Fibroblast of skin of left quadriceps (primary cell): Measurements from ENCODE around the gene CD300E.
"Not testable (repeated sequence)": the region's sequence is repeated elsewhere in the genome, so short reads cannot be mapped to it uniquely, and the experiment has no call there.

Source experiments
- DNase-seq, 2 experiments: peaks; one replicate each; pipeline ENCODE4 v3.0.0-alpha.2; 2013; ENCODE audit warnings: low read depth in 2 of 2

CD300E gene

DNA sequence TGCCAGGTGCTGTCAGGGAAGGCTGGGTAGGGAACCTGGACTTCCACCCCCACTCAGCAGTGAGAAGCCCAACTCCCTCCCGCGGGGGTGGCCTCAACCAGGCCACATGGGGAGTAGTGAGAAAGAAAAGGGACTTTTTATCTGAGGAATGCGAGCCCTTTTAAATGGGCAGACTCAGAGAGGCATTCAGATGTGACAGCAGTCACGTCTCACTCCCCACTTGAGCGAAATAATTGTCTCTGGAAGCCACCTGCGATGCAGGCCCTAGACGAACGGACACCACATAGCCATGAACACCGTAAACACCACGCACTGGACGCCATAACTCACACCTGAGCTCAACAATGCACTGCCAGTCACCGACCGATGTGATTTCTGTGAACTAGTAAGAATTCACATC is 11.9 kb upstream of the CD300E start:
- DNase-seq, result no peak

- no peak for DNase-seq
Observed at GRCh38 chr17:74633326-74633725, 9.8 kb upstream of the CD300E start.

DNA sequence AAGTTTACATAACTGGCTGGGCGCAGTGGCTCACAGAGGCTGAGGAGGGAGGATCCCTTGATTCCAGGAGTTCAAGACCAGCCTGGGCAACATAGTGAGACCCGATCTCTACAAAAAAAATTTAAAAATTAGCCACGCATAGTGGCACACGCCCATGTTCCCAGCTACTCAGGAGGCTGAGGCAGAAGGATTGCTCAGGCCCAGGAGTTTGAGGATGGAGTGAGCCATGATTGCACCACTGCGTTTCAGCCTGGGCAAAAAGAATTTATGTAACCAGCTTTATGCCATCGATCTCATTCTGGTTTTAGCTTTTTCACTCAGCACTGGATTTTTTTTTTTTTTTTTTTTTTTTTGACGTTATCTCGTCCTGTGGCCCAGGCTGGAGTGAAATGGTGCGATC is 9.1 kb upstream of the CD300E start:
- DNase-seq, result no peak

GRCh38 chr17:74631468-74632450 is 8.2 kb upstream of the CD300E start:
- peak; percentile 22 to 27 for DNase-seq

DNA sequence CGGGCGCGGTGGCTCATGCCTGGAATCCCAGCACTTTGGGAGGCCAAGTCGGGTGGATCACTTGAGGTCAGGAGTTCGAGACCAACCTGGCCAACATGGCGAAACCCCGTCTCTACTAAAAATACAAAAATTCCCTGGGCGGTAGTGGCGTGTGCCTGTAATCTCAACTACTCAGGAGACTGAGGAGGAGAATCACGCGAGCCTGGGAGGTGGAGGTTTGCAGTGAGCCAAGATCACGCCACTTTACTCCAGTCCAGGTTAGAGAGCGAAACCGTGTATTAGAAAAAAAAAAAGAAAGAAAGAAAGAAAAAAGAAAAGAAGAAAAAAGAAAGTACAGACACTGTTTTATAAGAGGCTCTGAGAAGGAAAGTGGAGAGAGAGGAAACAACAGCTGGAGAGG is 6.7 kb upstream of the CD300E start:
- DNase-seq, result not testable (repeated sequence)

GRCh38 chr17:74625661-74626060 is 2.1 kb upstream of the CD300E start:
- DNase-seq, result no peak

- DNase-seq, result no peak
Observed at GRCh38 chr17:74624131-74624530, 593 bp upstream of the CD300E start.

DNA sequence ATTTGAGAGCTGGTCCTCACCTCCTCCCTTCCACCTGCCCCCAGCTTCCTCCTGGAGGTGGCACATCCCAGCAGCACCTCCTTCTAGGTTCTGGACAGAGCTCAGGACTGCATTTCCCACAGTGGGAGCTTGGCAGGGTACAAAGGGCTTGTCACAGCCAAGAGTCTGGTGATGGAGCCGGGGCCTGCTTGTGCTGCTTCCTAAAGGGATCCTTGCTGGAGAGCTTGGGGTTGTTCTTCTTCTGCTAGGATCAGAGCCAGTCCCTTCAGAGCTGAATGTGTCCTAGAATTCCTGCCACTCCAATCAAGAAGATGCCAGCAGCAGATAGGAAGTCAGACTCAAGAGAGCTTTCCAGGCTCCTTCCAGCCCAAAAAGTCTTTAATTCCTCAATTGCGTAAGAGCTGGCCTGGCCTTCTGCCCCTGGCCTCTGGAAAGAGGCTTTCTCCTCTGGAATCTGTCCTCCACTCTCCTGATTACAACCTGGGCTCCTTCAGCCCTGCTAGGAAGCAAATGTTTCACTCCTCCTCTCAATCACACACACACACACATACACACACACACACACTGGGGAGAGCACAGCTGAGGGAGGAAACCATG is 4.4 kb downstream of the CD300E start:
- no peak for DNase-seq

DNA sequence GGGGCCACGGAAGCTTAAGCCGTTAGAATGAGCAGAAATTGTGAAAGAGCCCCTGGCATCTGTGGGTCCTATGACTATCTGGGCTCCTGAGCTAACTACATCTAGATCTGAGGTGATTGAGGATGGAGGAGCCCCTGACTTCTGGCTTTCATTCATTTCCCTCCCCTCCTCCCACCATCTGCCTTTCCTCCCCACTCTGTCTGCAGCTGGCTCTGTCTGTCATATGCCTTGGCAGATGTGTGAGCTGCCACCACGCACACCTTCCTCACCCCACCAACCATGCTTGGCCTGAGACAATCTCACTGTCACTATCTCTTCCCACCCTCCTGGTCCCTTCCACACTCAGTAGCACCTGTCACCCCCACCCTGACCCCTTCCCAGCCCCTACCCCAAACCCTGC is 5.1 kb downstream of the CD300E start:
- DNase-seq, result no peak

- DNase-seq, result no peak
Observed at GRCh38 chr17:74616696-74617095, 6.8 kb downstream of the CD300E start.

- no peak for DNase-seq
Observed at GRCh38 chr17:74612046-74612445, 11.5 kb downstream of the CD300E start.

GRCh38 chr17:74610108-74610507 is 13.4 kb downstream of the CD300E start:
- no peak for DNase-seq

DNA sequence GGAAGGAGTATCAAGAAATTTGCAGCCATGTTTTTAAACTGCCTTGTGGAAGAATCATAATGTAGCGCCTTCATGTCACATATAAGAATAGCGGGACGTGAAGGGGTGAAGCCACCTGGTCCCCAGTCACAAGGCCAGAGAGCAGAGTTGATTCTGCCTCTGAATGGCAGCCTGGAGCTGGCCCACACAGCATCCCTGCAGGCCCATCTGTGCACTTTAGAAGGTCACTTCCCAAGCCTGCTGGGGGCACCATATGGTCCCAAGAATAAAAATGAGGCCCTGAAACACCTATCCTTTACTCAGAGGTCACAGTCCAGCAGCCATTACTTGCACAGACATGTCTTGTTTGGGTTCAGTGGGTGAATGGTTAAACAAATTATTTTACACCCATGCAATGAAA is 15.0 kb downstream of the CD300E start:
- DNase-seq, result no peak

DNA sequence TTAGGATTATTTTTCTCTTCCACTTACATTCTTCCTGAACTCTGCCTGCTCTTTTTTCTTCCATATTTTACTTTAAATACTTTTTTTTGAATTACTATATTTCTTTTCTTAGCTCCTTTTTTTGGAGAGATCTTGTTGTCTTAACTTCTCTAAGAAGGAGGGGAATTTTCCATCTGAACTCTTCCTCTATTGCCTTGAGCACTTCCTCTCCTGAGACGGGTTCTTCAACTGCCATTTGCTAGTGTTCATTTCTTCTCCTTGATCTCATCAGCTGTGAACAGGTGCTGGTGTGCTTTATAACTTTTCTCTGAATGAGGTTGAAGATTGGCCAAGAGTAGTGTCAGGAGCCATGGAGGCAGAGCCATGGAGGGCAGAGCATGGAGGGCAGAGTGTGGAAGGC is 16.3 kb downstream of the CD300E start:
- DNase-seq, result no peak

DNA sequence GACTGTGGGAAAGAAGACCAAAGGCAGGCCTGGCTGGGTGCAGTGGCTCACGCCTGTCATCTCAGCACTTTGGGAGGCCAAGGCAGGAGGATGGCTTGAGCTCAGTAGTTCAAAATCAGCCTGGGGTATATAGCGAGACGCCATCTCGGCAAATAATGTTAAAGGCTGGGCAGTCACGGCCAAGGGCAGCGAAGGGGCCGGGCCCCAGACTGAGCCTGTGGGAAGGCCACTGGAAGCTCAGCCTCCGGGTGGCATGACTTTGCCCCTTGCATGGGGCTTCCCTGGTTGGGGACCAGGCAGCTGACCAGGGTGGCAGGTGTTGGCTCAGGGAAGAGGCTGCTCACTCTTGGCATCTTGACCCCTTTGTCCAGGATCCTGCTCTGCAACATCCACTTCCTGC is 17.5 kb downstream of the CD300E start:
- DNase-seq, result no peak

DNA sequence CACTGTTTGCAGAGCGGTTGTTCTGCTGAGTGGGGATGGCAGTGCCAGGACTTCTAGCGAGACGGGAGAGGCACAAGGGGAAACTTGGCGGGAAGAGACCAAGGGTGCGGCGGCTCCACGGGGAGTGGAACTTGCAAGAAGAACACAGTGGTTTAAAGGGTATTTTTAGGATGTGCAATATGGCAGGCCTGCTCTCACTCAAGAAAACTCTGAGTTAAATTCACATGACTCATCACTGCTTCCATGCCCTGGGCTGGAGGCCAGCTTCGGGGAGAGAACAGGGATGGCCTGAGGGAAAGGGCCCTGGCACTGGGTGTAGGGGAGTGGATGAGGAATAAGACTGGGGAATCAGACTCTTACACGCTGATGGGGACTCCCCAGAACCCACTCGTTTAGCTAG is 18.2 kb downstream of the CD300E start:
- peak; percentile 6 to 9 for DNase-seq

- no peak for DNase-seq
Observed at GRCh38 chr17:74604761-74605160, 18.8 kb downstream of the CD300E start.

DNA sequence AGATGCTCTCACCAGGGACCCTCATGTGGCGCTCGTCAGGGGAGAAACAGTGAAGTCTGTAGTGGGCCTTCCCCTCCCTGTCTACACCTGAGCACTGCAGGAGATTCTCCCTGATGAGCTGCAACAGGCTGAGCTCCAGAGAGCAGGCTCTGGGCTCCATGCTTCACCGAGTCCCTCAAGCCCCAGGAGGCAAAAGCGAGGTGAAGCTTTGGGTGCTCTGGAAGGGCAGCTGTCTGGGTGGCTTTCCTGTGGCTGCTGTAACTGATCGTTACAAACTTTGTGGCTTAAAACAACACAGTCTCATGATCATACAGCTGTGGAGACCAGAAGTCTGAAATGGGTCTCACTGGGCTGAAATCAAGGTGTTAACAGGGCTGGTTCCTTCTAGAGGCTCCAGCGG is 19.3 kb downstream of the CD300E start:
- no peak for DNase-seq

DNA sequence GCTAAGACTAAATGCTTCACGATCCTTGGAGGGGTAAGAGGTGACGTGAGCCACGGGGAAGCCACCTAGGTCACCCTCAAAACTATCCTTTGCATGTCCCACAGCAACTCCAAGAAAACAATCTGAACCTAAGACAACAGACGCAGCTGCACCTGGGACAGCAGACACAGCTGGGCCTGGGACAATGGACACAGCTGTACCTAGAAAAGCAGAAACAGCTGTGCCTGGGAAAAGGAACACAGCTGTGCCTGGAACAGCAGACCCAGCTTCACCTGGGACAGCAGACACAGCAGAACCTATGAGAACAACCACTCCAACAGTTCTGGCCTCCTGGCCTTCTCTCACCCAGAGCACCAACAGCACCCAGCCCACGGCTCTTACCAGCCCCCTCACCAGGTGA is 19.8 kb downstream of the CD300E start:
- DNase-seq, result no peak

- DNase-seq, result no peak
Observed at GRCh38 chr17:74603037-74603635, 20.4 kb downstream of the CD300E start.

DNA sequence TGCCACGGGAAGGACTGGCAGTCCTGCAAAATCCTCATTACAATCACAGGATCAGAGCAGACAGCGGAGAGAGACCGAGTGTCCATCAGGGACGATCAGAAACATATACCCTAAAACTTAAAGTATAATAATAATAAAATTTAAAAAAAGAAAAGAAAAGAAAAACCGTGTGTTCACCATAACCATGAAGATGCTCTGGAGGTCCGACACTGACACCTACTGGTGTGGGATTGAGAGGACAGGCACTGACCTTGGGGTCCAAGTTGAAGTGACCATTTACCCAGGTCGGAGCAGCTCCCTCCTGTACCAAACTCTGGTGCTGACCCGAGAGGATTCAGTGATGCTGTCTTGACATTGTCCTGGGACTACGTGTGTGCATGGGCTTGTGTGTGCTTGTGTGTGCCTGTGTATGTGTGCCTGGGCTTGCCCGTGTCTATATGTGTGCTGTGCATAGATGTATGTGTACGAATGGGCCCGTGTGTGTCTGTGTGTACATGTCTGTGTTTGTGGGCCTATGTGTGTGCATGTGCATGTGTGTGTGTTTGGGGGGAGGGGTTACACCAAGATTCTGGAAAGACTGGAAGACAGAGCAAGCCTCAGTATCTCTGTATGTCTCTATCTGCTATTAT is 21.5 kb downstream of the CD300E start:
- peak in 1 of 2 experiments; percentile 1 for DNase-seq

GRCh38 chr17:74599448-74599939 is 24.0 kb downstream of the CD300E start:
- no peak for DNase-seq
